GM12874 (cell line): ENCODE results near the gene FAM200C.

Experiments
- CTCF ChIP-seq: IDR thresholded peaks from 2 replicates; pipeline ENCODE4 v1.5.1; 2011; ENCODE audit warnings: low read depth, mild to moderate bottlenecking, control low read depth, low read length, moderate library complexity; ENCODE audit not compliant: insufficient read depth

Gene FAM200C

DNA sequence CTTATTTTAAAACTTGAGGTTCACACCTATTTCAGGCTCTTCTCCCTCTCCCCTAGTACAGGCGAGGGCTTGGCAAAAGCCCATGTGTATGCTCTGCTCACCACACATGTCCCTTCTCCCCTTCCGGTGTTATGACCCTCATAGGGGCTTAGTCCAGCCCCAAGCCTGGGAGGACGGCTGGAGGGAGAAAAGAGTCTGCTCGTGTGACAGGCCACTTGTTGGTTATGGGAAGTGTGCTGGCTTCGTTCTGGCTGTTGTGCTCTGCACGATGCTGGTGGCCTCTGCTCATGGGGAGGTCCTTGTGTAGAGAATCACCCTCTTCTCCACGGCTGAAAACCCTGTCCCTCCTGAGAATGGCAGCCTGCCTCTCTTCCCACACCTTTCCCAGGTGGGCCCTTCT, 32.9 kb upstream of the FAM200C start:
- TF ChIP-seq CTCF = no peak

GRCh38 chr5:160432196-160432595, 32.3 kb upstream of the FAM200C start:
- no peak for TF ChIP-seq CTCF

GRCh38 chr5:160427607-160428006, 27.8 kb upstream of the FAM200C start:
- no peak for TF ChIP-seq CTCF

GRCh38 chr5:160423099-160423498, 23.2 kb upstream of the FAM200C start:
- no peak for TF ChIP-seq CTCF

- TF ChIP-seq CTCF = no peak
Observed at GRCh38 chr5:160421625-160422258, 21.9 kb upstream of the FAM200C start, which contains the start of gene PTTG1. PTTG1 (plus strand) TSS chr5:160421855; CDS start chr5:160422313, 458 bp downstream.

GRCh38 chr5:160420331-160420610, 20.4 kb upstream of the FAM200C start:
- no peak for TF ChIP-seq CTCF

DNA sequence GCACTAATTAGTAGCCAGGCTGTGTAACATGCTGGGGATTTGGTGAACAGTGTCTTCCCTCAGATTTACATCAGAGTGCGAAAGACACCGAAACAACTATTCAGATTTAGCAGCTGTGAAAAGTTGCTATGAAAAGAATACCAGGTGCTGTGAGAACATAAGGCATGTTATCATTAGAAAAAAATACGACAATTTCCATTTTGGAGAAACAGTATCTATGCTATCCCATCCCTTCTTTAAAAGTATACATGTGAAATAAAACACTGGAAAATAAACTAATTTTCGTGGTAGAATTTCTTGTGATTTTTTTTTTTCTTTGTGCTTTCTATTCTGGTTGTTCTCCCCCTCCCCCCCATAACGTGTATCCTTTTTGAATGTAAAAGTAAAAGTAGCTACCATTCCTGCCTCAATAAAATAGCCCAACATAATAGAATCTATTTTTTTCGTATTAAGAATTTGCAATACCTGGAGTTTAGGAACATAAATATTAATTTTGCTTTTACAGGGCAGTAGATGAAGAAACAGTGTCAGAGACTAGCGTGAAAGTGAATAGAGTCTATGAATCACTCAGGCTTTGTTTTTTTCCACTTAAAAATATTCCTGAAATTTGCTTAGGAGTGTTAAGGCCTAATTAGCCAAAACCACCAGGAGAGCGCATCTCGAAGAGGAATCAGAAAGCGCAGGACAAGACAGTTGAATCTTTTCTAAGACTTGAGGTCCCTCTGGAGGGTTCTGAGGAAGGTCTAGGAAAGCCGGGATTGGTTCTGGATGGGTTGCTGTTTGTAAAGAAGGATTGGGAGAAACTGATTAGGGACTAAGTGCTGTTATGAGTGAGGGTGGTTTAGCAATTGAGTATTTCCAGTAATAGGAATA, 19.8 kb upstream of the FAM200C start:
- TF ChIP-seq CTCF = no peak
